Esophagus squamous epithelium (tissue), 4 donors: ENCODE results near the gene DAZAP2.

Source experiments
- CTCF ChIP-seq, 6 experiments: fragments of 450-650 bp in 4 of 6; fragments of 200-600 bp in 2 of 6; sonication (generic) in 2 of 6; IDR thresholded peaks; one replicate each; pipeline ENCODE4 v1.5.1; 2016 to 2019; ENCODE audit warnings: antibody characterized with exemption in 6 of 6, mild to moderate bottlenecking in 4 of 6, moderate library complexity in 4 of 6
- POLR2A ChIP-seq, 4 donors: fragments of 450-650 bp; IDR thresholded peaks; one replicate each; pipeline ENCODE4 v1.6.1; 2017; ENCODE audit warnings: antibody characterized with exemption in 4 of 4, mild to moderate bottlenecking in 4 of 4, moderate library complexity in 3 of 4

GRCh38 chr12:51198568-51199365 lies 39.9 kb upstream of the DAZAP2 start:
- TF ChIP-seq CTCF (IDR thresholded peaks at IDR 0.05) (no peak), POLR2A (IDR thresholded peaks at IDR 0.05) (no peak)
